Measurements from ENCODE around the gene ZNF480. TPM values are rescaled to one million over a fixed set of nuclear protein-coding genes. Genes with fewer than 3 reads are reported as not detected.
A peak's percentile ranks its signal among the peaks of the same experiment; 100 is the strongest.

Gene ZNF480
- polyA plus RNA-seq, 2 of the 4 experiments (the other 2 are of a cell fraction), result 14.1 to 63.6 TPM

- TF ChIP-seq FOSB (CRISPR knock-in tag; IDR thresholded peaks at IDR 0.05) (no peak), PHF8 (IDR thresholded peaks at IDR 0.05; ENCODE audit: borderline replicate concordance, low read depth) (peak; percentile 74), BCL3 (IDR thresholded peaks at IDR 0.05) (peak; percentile 76), MYC (IDR thresholded peaks at IDR 0.05; ENCODE audit: borderline replicate concordance, low read length) (peak; percentile 29)
These were observed 27.4 kb upstream of the ZNF480 start, which contains the start of gene ZNF766 (continued) for GRCh38 chr19:52269338-52270261.

- ChIA-PET CTCF (no interaction called here), POLR2A (no interaction called here)
- Histone ChIP-seq H3K27ac (peak overlapping the region; percentile 89 to 96), H3K4me3 (peak overlapping the region; percentile 69), H3K4me1 (no peaks in the 10 kb centered on the region), H3K4me2 (peak overlapping the region; percentile 85), H3K9me3 (peaks cover 83% of the 10 kb centered on the region)
- 34% methylated on average over 11 of the region's 11 CpGs for WGBS (ENCODE audit: missing lambda C conversion rate)
- TF ChIP-seq KDM5A (IDR thresholded peaks at IDR 0.05), result no peak
- TF ChIP-seq PHF8 (IDR thresholded peaks at IDR 0.05; ENCODE audit: borderline replicate concordance, low read depth), result no peak
- no peak for TF ChIP-seq ELK1 (IDR thresholded peaks at IDR 0.05; ENCODE audit: low read depth, low read length)
- TF ChIP-seq USF2 (IDR thresholded peaks at IDR 0.05), result no peak
- TF ChIP-seq FOSL2 (IDR thresholded peaks at IDR 0.05), result no peak
- no peak for TF ChIP-seq FOSL2 (CRISPR knock-in tag; IDR thresholded peaks at IDR 0.05)
- DNase-seq (ENCODE audit: low read depth in 1 of 2, low spot score in 1 of 2), result peak; percentile 41 to 47
- ATAC-seq, result peak in 1 of 2 experiments; percentile 53; a peak in 3 of 6 replicates
- FAIRE-seq, result no peak
These were observed 26.6 kb upstream of the ZNF480 start for GRCh38 chr19:52270266-52270885.

- TF ChIP-seq FOSB (CRISPR knock-in tag; IDR thresholded peaks at IDR 0.05) (no peak), KDM5A (IDR thresholded peaks at IDR 0.05) (no peak), ESRRA (IDR thresholded peaks at IDR 0.05; ENCODE audit: borderline replicate concordance, low read length) (no peak), MAX (IDR thresholded peaks at IDR 0.05) (no peak), CTCF (IDR thresholded peaks at IDR 0.05) (no peak), JUN (IDR thresholded peaks at IDR 0.05) (no peak)
- Histone ChIP-seq H3K4me2 (no peak overlapping the region), H3K4me3 (no peak overlapping the region), H3K4me1 (no peaks in the 10 kb centered on the region), H3K27ac (no peak overlapping the region), H3K9me3 (peaks cover 83% of the 10 kb centered on the region)
- CTCF ChIA-PET, result no interaction called here
- ATAC-seq (no peak), FAIRE-seq (no peak), DNase-seq (ENCODE audit: low read depth in 1 of 2, low spot score in 1 of 2) (no peak)
- POLR2A ChIA-PET, result no interaction called here
- 83% methylated on average over 2 of the region's 2 CpGs for WGBS (ENCODE audit: missing lambda C conversion rate)
These were observed 23.7 kb upstream of the ZNF480 start for GRCh38 chr19:52273301-52273700.
